IPS-11a (cell line): ENCODE measurements around the gene ASPM.
"Not testable (repeated sequence)": the region's sequence is repeated elsewhere in the genome, so short reads cannot be mapped to it uniquely, and the experiment has no call there.

ENCODE experiments used
- H3K4me3 ChIP-seq: one replicate; pipeline ENCODE4 v1.5.1; 2013; ENCODE audit warnings: low read depth, low read length, control low read depth

Gene ASPM

DNA sequence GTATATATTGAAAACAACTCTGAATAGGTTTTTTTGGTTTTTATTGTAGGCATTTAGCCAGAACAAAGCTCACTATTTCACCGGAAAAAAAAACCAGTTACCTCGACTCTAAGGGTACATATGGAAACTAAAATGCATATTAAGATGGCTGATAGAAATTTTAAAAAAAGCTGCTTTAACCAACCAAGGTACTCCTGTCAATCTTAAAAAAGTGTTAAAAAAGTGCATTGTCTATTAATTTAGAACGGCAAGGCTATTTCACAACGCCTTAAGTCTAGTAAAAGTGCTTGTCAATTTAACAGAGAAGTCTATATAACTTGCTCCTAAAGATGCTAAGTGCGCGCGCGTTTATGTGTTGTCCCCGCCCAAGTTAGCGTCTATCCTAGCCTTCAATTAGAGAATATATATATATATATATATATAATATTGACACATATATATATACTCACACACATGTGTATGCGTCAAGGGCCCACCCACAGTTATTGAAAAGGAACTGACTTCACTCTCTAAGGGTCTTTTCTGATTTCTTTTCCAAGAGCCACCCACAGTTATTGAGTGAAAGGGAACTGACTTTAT, 934 bp downstream of the ASPM start:
- H3K4me3 ChIP-seq, result peak overlapping the region; percentile 82

DNA sequence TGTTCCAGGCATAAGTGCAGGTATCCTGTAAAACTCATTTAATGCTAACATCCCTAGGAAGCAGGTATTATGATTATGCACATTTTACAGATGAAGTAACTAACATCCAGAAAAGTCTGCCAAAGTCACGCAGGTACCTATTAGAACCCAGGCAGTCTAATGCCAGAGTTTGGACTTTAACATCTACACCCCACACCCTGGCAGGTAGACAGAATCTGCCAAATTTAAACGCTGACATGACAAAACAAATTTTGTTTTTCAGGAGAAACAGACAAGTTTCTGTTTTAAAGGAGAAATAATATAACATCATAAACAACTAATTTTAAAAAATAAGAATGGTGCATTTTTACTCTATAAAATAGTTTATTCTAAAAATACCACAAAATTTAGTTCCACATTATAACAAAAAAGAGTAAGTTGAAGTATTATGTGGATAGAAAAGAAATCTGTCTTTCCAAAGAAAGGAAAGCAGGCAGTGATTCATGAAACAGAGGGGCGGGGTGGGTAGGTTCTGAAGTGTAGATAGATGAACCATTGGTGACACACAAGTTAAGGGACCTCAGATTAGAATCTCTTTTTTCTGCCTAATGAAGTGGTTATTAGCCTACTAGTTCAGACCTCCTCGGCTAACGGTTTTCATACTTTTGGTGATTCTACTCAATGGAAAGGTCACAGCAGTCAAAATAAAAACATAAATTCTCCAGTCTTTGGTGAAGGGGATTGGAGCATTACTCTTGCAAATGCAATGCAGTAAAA, 1.7 kb downstream of the ASPM start:
- peak overlapping the region; percentile 82 for H3K4me3 ChIP-seq

DNA sequence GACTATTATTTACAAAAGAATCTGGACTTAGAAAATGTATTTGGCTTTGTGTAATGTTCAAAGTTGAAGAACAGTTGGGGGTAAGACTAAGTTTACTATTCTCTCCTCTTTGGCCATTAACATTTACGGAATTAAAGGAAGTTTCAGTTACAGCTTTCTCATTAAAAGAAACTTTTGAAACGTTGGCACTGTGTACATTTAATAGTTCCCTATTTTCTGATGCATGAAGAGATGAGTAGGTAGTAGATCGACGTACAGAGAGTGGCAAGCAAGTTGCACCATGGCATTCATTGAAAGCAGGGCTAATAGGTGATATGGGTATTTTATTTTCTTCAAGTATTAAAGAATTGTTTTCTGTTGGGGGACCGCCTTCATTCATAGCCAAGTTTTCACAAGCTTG, 3.2 kb downstream of the ASPM start:
- no peak overlapping the region for H3K4me3 ChIP-seq

DNA sequence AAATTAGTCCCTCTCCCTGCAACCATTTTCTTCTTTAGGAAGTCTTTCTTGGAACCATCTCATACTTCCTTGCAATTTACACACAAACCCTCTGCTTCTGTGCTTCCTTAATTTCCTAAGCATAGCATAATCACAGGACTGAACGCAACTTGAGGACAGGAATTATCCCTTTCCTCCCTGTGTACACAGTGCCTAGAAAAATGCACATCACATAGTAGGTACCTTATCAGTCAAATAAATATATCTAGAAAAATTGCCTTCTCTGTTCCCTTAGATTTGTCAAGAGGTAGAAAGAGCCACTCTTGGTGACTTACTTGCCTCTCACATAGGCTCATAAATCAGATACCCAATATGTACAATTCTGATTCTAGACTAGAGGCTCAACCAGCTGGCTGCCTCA, 4.9 kb downstream of the ASPM start:
- H3K4me3 ChIP-seq, result no peak overlapping the region

DNA sequence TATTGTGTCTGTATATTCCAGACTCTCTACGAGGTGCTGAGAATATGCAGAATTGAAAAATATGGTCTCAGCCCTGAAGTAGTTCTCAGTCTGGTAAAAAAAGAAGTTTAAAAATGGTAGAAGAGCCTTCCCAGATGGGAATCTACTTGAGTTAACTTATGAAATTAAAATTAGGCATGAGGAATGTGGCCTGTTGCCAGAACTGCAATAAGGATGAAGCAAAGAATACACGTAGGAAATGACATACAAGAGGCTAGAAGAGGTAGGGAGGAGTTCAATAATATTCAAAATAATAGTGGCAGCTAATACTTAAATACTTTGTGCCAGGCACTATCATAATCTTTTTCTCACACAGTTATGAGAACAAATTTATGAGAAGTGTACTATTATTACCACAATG, 6.3 kb downstream of the ASPM start:
- no peak overlapping the region for H3K4me3 ChIP-seq

DNA sequence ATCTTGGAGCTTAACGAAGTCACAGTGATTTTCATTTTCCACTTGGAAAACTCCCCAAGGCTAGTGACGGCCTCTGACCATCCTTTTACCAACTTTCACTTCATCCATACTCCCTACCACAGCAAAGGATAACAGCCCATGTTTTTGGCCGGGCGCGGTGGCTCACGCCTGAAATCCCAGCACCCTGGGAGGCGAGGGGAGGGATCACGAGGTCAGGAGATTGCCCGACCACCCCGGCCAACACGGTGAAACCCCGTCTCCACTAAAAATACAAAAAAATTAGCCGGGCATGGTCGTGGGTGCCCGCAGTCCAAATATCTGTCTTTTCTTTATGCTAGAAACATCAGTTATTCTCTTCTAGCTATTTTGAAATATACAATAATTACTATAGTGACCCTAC, 7.3 kb downstream of the ASPM start:
- no peak overlapping the region for H3K4me3 ChIP-seq

DNA sequence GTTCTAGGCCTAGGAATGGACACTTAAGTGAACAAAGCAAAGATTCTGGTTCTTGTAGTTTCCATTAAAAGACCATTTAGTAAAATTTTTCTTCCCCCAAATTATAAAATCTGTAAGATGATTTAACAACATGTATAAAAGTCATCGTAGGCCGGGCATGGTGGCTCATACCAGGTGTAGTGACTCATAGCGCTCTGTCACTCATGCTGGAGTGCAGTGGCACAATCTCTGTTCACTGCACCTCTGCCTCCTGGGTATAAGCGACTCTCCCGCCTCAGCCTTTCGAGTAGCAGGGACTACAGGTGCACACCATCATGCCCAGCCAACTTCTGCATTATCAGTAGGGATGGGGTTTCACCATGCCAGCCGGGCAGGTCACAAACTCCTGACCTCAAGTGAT, 9.1 kb downstream of the ASPM start:
- no peak overlapping the region for H3K4me3 ChIP-seq

DNA sequence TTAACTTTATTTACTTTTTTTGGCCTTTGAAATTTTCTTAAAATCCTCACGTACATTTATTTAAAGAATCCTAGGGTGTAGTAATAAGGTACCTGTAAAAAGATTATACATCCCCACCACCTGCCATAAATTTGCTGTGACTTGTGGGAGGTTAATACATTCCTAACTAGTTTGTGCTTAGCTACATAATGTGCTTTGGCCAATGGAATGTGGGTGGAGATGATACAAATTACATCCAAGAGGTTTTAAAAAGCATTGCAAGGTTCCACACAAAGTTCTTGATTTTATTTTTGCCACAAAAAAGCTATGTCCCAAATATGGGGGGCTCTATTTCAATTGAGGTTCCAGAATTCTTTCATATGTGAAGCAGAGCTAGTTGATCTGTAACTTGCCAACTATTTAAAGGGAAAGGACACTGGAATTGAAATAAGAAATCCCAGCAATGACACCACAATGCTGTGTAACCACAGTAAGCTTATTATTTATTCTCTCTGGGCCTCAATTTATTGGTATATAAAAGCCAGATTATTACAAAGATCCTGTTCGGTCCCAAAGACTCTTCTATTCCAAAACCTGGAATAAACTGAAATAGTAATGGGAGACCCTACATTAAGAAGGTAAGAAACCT, 15.7 kb downstream of the ASPM start:
- H3K4me3 ChIP-seq, result no peak overlapping the region

DNA sequence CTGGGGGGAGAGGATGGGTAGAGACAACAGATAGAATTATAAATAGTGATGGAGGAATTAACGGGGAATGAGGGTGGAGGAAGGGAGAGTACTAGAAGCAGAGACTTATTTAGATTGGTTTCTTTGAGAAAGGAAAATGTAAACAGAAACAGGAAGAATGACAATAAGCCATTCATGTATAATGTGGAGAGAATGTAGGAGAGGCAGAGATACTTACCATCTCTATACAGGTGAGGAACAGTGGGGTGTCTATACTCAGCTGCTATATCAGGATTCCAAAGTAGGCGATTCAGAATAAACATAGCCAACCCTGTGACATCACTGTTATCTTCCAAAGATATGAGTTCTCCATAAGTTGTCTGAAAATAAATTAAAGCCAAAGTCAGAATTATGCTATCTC, 16.8 kb downstream of the ASPM start:
- H3K4me3 ChIP-seq, result no peak overlapping the region

DNA sequence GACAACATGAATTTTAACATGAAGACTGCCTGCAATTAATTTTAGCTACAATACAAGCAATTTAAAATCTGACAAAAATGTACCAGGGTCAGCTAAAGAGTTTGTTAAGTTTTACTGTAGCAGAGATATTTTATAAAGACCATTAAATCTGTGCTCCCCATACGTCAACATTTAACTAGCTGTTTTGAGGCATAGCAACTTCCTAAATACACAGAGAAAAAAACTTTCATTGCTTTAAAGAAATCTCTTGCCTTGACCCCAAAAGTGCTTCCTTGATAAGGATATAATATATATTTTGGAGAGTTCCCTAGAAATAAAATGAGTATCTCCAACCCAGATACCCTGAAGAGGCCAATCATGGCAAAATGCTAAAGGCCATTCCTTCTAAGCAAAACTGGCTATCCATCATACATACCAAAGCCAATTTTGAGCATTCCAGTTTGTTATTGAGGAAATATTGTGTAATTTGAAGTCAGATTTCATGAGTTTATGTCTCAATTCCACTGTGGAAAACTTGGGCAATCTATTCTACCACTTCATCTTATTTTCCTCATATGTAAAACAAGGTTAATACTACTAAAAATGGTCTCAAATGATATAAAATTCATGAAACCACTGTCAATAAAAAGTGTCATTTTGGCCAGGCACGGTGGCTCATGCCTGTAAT, 19.1 kb downstream of the ASPM start:
- no peak overlapping the region for H3K4me3 ChIP-seq

DNA sequence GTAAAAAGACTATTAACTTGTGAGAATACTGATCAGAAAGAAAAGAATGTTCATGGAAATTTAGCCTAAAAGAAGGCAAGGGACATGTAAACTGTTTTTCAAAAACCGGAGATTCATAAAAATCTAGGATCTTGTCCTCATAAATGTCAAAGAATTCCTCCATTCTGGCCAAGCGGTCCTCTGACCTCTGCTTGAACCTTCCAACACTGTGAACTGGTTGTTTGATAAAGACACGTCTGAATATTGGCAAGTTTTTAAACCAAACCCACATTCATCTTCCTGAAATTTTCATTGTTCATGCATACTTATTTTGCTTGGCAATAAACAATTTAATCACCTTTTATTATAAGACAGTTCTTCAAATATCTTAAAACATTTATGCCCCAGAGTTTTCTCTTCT, 19.8 kb downstream of the ASPM start:
- H3K4me3 ChIP-seq, result no peak overlapping the region

DNA sequence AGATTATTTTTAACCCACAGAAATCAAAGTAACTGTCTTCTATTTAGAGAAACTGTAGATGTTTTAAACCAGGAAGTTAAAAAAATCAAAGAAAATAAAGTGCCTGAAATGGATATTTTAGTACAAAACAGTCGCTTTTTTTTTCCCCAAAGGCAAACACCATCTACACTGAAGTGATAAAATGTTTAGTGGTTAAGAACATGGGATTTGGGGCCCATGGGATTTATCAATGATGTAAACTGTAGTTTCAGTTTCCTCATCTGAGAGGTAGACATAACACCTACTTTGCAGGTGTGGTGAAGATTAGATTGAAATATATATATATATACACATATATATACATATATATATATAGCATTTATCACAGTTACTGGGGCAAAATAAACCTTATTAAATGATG, 22.1 kb downstream of the ASPM start:
- no peak overlapping the region for H3K4me3 ChIP-seq

DNA sequence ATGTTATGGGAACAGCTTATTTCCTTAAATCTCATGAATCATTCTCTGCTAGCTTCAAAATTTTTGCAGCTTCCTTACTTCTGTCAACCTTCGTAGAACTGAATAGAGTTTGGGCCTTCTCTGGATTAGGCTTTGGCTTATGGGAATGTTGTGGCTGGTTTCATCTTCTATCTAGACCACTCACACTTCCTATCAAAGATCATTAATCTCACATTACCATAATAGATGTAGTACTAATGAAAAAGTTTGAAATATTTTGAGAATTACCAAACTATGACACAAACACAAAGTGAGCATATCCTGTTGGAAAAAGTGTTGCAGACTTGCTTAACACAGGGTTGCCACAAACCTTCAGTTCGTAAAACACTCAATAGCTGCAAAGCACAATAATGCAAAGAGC, 30.3 kb downstream of the ASPM start:
- no peak overlapping the region for H3K4me3 ChIP-seq

DNA sequence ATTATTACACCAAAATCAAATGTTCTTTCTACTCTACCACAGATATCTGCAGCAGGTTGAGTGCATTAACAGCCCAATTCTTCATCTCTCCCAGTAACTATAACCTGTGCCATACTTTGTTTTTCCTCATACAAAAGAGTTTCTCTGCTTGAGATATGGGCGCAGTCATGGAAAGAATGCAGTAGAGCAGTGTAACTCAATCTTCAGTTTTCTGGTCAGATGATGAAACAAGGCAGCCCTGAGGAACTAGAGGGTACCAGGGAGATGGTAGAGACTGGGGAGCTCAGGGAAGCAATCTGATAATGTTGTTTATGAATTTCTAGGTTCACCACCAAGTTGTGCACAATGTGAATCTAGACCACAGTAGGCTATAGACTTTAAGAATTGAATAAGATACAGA, 39.6 kb downstream of the ASPM start:
- no peak overlapping the region for H3K4me3 ChIP-seq

DNA sequence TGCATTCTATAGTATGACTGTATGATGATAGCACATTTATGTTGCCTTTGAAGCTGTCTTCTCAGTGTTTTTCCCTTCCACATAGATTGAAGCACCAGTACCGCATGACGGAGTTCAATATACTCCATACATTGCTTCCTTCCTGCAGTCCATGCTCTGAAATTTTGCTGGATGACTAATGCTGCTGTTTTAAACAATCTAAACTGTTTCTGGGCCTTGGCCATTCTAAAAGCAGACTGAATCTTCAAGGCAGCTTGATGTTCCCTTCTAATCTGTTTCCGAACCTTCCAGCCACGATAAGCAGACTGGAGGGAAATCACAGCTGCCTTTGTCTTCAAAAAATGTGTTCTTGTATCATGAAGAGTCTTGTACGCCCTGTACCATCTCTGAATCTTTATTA, 43.2 kb downstream of the ASPM start:
- no peak overlapping the region for H3K4me3 ChIP-seq

DNA sequence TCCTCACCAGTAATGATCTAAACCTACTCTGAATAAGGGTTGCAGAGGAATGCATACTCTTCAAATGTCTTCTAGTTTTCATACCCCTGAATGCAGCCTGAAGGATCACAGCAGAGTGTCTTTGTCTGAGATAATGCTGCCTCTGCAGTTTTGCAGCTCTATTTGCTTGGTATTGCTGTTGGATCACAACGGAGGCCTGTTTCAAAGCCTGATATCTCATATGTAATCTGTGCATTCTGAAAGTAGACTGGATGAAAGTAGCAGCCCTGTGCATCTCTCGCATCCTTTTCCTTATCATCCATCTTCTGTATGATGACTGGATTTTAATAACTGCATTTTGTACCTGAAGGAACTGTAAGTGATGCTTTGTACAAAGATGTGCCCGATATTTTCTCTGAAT, 44.5 kb downstream of the ASPM start:
- H3K4me3 ChIP-seq, result no peak overlapping the region

DNA sequence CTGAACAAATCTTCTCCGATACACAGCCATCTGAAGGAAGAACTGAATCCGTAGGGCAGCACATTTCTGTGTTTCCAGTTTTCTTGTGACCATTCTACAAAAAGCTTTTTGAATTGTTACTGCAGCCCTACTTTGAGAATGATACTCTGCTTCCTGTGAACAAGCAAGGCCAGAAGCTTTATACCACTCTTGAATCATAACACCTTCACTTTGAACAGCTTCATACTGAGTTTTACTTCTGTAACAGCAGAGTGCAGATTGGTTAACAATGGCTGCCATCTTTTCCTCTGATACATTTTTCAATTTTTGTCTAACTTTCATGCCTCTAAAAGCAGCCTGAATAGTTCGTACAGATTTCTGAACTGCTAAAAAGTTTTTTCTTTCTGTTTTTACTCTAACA, 45.8 kb downstream of the ASPM start:
- H3K4me3 ChIP-seq, result no peak overlapping the region

DNA sequence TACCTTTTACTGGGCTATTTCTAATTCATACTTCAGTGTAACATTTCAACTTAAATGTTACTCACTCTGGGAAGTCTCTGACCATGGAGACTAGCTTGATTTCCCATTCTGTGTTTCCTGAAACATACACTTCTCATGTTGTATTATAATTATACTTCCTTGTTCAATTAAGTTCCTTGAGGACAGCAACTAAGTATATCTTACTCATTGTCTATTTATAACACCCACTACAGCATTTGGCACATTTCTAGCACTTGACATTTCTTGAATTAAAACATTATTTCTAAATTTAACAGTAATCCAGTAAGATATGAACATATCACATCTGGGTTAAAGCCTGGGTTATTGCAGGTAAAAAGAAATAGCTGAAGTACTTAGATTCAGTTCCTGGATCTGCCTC, 47.0 kb downstream of the ASPM start:
- no peak overlapping the region for H3K4me3 ChIP-seq

DNA sequence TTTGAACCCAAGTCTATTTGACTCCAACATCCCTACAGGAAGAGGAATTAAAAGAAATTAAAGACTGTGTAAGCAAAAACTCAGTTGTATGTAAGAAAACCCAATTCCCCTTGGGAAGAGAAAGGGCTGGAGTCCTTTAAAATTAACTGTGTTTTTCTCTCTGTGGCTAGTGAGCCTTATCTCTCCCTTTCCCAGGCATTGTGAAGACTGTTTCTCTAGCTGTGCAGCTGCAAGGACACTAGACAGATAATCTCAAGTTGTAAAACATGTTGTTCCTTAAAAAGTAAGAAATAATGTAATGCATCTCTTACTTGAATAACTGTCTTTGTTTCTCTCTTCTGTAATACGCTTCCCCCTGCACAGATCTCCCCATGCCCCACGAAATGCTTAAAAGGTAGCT, 49.5 kb downstream of the ASPM start:
- not testable (repeated sequence) for H3K4me3 ChIP-seq

DNA sequence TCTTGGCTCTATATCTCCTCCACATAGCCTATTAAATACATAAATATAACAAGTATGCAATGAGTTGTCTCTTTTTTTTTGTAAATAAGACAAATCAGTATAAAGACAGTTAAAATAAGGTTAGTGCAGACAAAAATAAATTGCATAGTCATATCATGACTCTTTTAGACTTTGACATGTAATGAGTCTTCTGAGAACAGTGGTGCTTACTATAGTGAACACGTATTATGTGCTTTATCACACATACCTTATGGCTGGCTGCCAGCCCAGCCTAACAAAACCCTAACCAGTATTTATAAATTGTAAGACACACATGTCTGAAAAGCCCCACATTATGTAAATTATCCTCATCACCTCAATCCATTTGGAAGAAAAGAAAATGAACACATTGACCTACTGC, 50.3 kb downstream of the ASPM start:
- H3K4me3 ChIP-seq, result no peak overlapping the region

DNA sequence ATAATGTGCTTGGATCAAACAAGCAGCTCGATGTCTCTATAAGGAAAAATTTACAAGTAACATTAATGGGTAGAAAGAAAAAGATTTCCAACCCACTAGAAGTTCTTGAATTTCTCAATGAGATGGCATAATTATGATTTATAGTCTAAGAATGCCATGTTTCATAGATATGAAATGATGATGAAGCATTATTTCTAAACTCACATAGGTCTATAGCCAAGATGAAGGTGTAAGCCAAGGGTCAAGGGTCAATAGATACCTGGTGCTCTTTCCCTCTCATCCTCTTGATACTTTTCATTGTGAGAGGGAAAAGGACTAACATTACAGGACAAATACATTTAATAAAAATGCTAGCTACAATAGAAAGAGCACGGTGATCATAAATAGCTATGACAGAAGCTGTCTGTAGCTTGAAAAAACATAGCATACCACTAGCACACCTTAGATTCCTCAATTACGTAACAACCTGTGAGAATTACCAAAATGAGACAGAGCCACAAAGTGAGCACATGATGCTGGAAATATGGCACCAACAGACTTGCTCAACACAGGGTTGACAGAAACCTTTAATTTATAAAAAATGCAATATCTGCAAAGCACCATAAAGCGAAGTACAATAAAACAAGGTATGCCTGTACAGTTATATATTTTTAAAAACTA, 53.1 kb downstream of the ASPM start:
- no peak overlapping the region for H3K4me3 ChIP-seq
